ENCODE results near the gene ALG11. TPM values are rescaled to one million over a fixed set of nuclear protein-coding genes. Genes with fewer than 3 reads are reported as not detected.
"Not testable (repeated sequence)": the region's sequence is repeated elsewhere in the genome, so short reads cannot be mapped to it uniquely, and the experiment has no call there.

The ALG11 gene
- total RNA-seq, 1 donor from 2014 or later, result 44.6 TPM

GRCh38 chr13:52027832-52028231 lies 15.6 kb downstream of the ALG11 start:
- DNase-seq (ENCODE audit: low spot score), result no peak
- peaks cover 70% of the 10 kb centered on the region for H3K36me3 Mint-ChIP-seq
- Histone ChIP-seq H3K79me2 (ENCODE audit: low read depth) (peaks cover 10% of the 10 kb centered on the region), H3K36me3 (peaks cover 41% of the 10 kb centered on the region), H3K27ac (no peak overlapping the region), H3K4me3 (no peak overlapping the region), H3K9me3 (ENCODE audit: low read depth) (peaks cover 5% of the 10 kb centered on the region), H2AFZ (replicated peaks) (no peak overlapping the region), H3K4me1 (no peaks in the 10 kb centered on the region), H3F3A (ENCODE audit: low read depth) (no peaks in the 10 kb centered on the region), H3K27me3 (no peaks in the 10 kb centered on the region), H4K20me1 (ENCODE audit: low read depth) (no peaks in the 10 kb centered on the region), H3K9ac (no peak overlapping the region), H3K4me2 (no peak overlapping the region)
- no peaks in the 10 kb centered on the region for H3K27me3 Mint-ChIP-seq (ENCODE audit: insufficient read depth, low read depth)
- no peak overlapping the region for H3K4me3 Mint-ChIP-seq
- TF ChIP-seq EZH2 (IDR thresholded peaks at IDR 0.05) (no peak), EZH2phosphoT487 (IDR thresholded peaks at IDR 0.05) (no peak), CTCF (IDR thresholded peaks at IDR 0.05) (no peak)
- no peak overlapping the region for H3K27ac Mint-ChIP-seq
- H3K9me3 Mint-ChIP-seq, result peaks cover 25% of the 10 kb centered on the region
- peaks cover 3% of the 10 kb centered on the region for H3K4me1 Mint-ChIP-seq

GRCh38 chr13:52029569-52029968 lies 17.4 kb downstream of the ALG11 start:
- no peak overlapping the region for H3K4me3 ChIP-seq
- H3K27me3 Mint-ChIP-seq (ENCODE audit: insufficient read depth, low read depth), result no peaks in the 10 kb centered on the region
- no peak for DNase-seq (ENCODE audit: low spot score)
- no peaks in the 10 kb centered on the region for H3F3A ChIP-seq (ENCODE audit: low read depth)
- peaks cover 9% of the 10 kb centered on the region for H3K79me2 ChIP-seq (ENCODE audit: low read depth)
- no peak overlapping the region for H3K27ac ChIP-seq
- TF ChIP-seq EZH2phosphoT487 (IDR thresholded peaks at IDR 0.05) (no peak), CTCF (IDR thresholded peaks at IDR 0.05) (no peak), EZH2 (IDR thresholded peaks at IDR 0.05) (no peak)
- H3K27me3 ChIP-seq, result no peaks in the 10 kb centered on the region
- no peak overlapping the region for H3K4me3 Mint-ChIP-seq
- H3K9me3 Mint-ChIP-seq, result peaks cover 25% of the 10 kb centered on the region
- peaks cover 60% of the 10 kb centered on the region for H3K36me3 Mint-ChIP-seq
- H3K4me1 ChIP-seq, result no peaks in the 10 kb centered on the region
- peaks cover 3% of the 10 kb centered on the region for H3K4me1 Mint-ChIP-seq
- H3K27ac Mint-ChIP-seq, result no peak overlapping the region
- no peak overlapping the region for H2AFZ ChIP-seq (replicated peaks)
- peaks cover 5% of the 10 kb centered on the region for H3K9me3 ChIP-seq (ENCODE audit: low read depth)
- no peak overlapping the region for H3K9ac ChIP-seq
- no peaks in the 10 kb centered on the region for H4K20me1 ChIP-seq (ENCODE audit: low read depth)
- H3K36me3 ChIP-seq, result peaks cover 33% of the 10 kb centered on the region
- H3K4me2 ChIP-seq, result no peak overlapping the region

GRCh38 chr13:52030401-52030800 lies 18.2 kb downstream of the ALG11 start:
- not testable (repeated sequence) for H3K27ac ChIP-seq; H2AFZ ChIP-seq (replicated peaks); H3K4me3 ChIP-seq; H3K9ac ChIP-seq; H3K4me1 Mint-ChIP-seq; H3K79me2 ChIP-seq (ENCODE audit: low read depth); DNase-seq (ENCODE audit: low spot score); H3K4me3 Mint-ChIP-seq; H3K27me3 ChIP-seq; H3K9me3 ChIP-seq (ENCODE audit: low read depth); H3K27me3 Mint-ChIP-seq (ENCODE audit: insufficient read depth, low read depth); H3K27ac Mint-ChIP-seq; H3K4me1 ChIP-seq; H3F3A ChIP-seq (ENCODE audit: low read depth); H4K20me1 ChIP-seq (ENCODE audit: low read depth); H3K4me2 ChIP-seq
- H3K36me3 Mint-ChIP-seq, result peaks cover 52% of the 10 kb centered on the region
- H3K36me3 ChIP-seq, result peaks cover 25% of the 10 kb centered on the region
- H3K9me3 Mint-ChIP-seq, result peaks cover 25% of the 10 kb centered on the region

- Histone ChIP-seq H4K20me1 (ENCODE audit: low read depth) (no peaks in the 10 kb centered on the region), H3K27me3 (no peaks in the 10 kb centered on the region), H3K27ac (no peak overlapping the region), H3K9ac (no peak overlapping the region), H3K9me3 (ENCODE audit: low read depth) (peaks cover 5% of the 10 kb centered on the region), H2AFZ (replicated peaks) (no peak overlapping the region), H3K36me3 (peaks cover 11% of the 10 kb centered on the region), H3F3A (ENCODE audit: low read depth) (no peaks in the 10 kb centered on the region), H3K4me2 (no peak overlapping the region), H3K79me2 (ENCODE audit: low read depth) (no peaks in the 10 kb centered on the region), H3K4me3 (no peak overlapping the region), H3K4me1 (no peaks in the 10 kb centered on the region)
- no peak overlapping the region for H3K27ac Mint-ChIP-seq
- peaks cover 28% of the 10 kb centered on the region for H3K36me3 Mint-ChIP-seq
- H3K27me3 Mint-ChIP-seq (ENCODE audit: insufficient read depth, low read depth), result no peaks in the 10 kb centered on the region
- TF ChIP-seq EZH2 (IDR thresholded peaks at IDR 0.05), result no peak
- TF ChIP-seq EZH2phosphoT487 (IDR thresholded peaks at IDR 0.05), result no peak
- no peak for TF ChIP-seq CTCF (IDR thresholded peaks at IDR 0.05)
- peaks cover 22% of the 10 kb centered on the region for H3K9me3 Mint-ChIP-seq
- H3K4me1 Mint-ChIP-seq, result peaks cover 3% of the 10 kb centered on the region
- H3K4me3 Mint-ChIP-seq, result no peak overlapping the region
- no peak for DNase-seq (ENCODE audit: low spot score)
Measured at GRCh38 chr13:52033039-52033438, 20.8 kb downstream of the ALG11 start.
